Activated naive CD8-positive, alpha-beta T cell (primary cell): ENCODE data around the gene SMPD3.

Source experiments
- H3K27ac Mint-ChIP-seq: one replicate; pipeline ENCODE4 v1.8.0; 2021; ENCODE audit warnings: mixed read lengths
- H3K27me3 Mint-ChIP-seq: one replicate; pipeline ENCODE4 v1.8.0; 2021; ENCODE audit warnings: mixed read lengths
- H3K36me3 Mint-ChIP-seq: one replicate; pipeline ENCODE4 v1.8.0; 2021; ENCODE audit warnings: mixed read lengths
- H3K4me1 Mint-ChIP-seq: one replicate; pipeline ENCODE4 v1.8.0; 2021; ENCODE audit warnings: low read depth, mixed read lengths
- H3K4me3 Mint-ChIP-seq: one replicate; pipeline ENCODE4 v1.8.0; 2021; ENCODE audit warnings: mild to moderate bottlenecking, mixed read lengths
- H3K9me3 Mint-ChIP-seq: one replicate; pipeline ENCODE4 v1.8.0; 2021; ENCODE audit warnings: low read depth, mixed read lengths

The SMPD3 gene

GRCh38 chr16:68395815-68396214 is 52.5 kb downstream of the SMPD3 start:
- Mint-ChIP-seq H3K4me1 (peaks cover 10% of the 10 kb centered on the region), H3K4me3 (no peak overlapping the region), H3K27me3 (no peaks in the 10 kb centered on the region), H3K36me3 (no peaks in the 10 kb centered on the region), H3K27ac (no peak overlapping the region), H3K9me3 (no peaks in the 10 kb centered on the region)

DNA sequence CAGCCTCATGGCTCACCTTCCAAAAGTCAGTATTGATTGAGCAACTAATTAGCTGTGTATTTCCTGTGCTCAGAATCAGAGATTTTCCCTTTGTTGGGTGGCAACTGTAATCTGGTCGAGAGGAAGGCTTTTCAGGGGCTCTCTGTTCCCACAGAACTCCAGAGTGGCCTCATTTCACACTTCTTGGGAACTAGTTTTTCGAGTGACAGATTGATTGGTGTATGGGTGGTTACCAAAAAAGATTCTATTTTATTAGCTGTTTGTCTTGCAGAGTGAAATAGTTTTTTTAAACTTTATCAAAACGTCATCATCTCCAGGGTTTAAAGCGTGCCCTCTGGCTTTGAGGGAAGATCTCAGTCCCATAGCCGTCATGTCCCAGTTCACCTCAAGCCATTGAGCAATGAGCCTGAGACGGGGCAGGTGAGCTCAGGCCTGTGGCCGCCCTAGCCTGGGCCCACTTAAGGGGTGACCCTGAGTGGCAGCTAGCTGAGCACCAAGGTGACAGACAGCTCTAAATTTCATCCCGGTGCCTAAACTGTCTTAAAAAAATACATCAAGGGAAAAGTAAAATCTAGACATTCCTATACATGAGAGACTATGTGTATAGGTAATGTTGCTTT is 53.0 kb downstream of the SMPD3 start:
- Mint-ChIP-seq H3K4me1 (peaks cover 7% of the 10 kb centered on the region), H3K27me3 (no peaks in the 10 kb centered on the region), H3K27ac (no peak overlapping the region), H3K4me3 (no peak overlapping the region), H3K9me3 (no peaks in the 10 kb centered on the region), H3K36me3 (no peaks in the 10 kb centered on the region)

- peaks cover 7% of the 10 kb centered on the region for H3K4me1 Mint-ChIP-seq
- H3K27me3 Mint-ChIP-seq = no peaks in the 10 kb centered on the region
- H3K4me3 Mint-ChIP-seq = no peak overlapping the region
- H3K27ac Mint-ChIP-seq = no peak overlapping the region
- no peaks in the 10 kb centered on the region for H3K9me3 Mint-ChIP-seq
- H3K36me3 Mint-ChIP-seq = no peaks in the 10 kb centered on the region
Measured at GRCh38 chr16:68393333-68393732, 55.0 kb downstream of the SMPD3 start.

GRCh38 chr16:68389750-68390371 is 58.4 kb downstream of the SMPD3 start:
- H3K9me3 Mint-ChIP-seq = no peaks in the 10 kb centered on the region
- H3K27me3 Mint-ChIP-seq = no peaks in the 10 kb centered on the region
- no peaks in the 10 kb centered on the region for H3K36me3 Mint-ChIP-seq
- H3K4me1 Mint-ChIP-seq = no peaks in the 10 kb centered on the region
- no peak overlapping the region for H3K27ac Mint-ChIP-seq
- no peak overlapping the region for H3K4me3 Mint-ChIP-seq

- Mint-ChIP-seq H3K9me3 (no peaks in the 10 kb centered on the region), H3K27me3 (no peaks in the 10 kb centered on the region), H3K4me3 (no peak overlapping the region), H3K27ac (no peak overlapping the region), H3K4me1 (no peaks in the 10 kb centered on the region), H3K36me3 (no peaks in the 10 kb centered on the region)
Measured at GRCh38 chr16:68389006-68389405, 59.3 kb downstream of the SMPD3 start.

GRCh38 chr16:68388124-68388523 is 60.2 kb downstream of the SMPD3 start:
- no peak overlapping the region for H3K4me3 Mint-ChIP-seq
- no peak overlapping the region for H3K27ac Mint-ChIP-seq

GRCh38 chr16:68387301-68387700 is 61.0 kb downstream of the SMPD3 start:
- no peaks in the 10 kb centered on the region for H3K36me3 Mint-ChIP-seq
- no peak overlapping the region for H3K4me3 Mint-ChIP-seq
- H3K27me3 Mint-ChIP-seq = no peaks in the 10 kb centered on the region
- peaks cover 2% of the 10 kb centered on the region for H3K4me1 Mint-ChIP-seq
- no peaks in the 10 kb centered on the region for H3K9me3 Mint-ChIP-seq
- no peak overlapping the region for H3K27ac Mint-ChIP-seq

More at GRCh38 chr16:68388124-68388523, 60.2 kb downstream of the SMPD3 start:
- Mint-ChIP-seq H3K4me1 (peaks cover 2% of the 10 kb centered on the region), H3K27me3 (no peaks in the 10 kb centered on the region), H3K9me3 (no peaks in the 10 kb centered on the region), H3K36me3 (no peaks in the 10 kb centered on the region)

DNA sequence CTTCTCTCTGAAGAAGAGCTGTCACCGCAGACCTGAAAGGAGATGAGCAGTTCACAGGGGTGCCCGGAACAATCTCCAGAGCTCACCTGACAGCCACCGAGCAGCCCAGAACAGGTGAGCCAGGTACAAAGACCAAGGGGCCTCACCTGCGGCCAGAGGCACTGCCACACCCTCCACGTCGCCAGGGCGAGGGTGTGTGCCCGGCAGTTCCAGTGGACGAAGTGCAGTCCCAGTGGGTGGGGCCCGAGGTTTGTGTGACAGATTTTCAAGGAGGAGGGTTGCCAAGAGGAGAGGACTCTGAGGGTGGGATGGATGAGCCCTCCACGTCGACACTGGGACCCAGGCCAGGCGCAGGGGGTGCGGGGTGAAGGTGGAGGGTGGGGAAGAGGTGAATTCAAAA is 61.7 kb downstream of the SMPD3 start:
- no peak overlapping the region for H3K4me3 Mint-ChIP-seq
- H3K27ac Mint-ChIP-seq = no peak overlapping the region
- H3K27me3 Mint-ChIP-seq = no peaks in the 10 kb centered on the region
- no peaks in the 10 kb centered on the region for H3K9me3 Mint-ChIP-seq
- peaks cover 2% of the 10 kb centered on the region for H3K4me1 Mint-ChIP-seq
- H3K36me3 Mint-ChIP-seq = no peaks in the 10 kb centered on the region

- Mint-ChIP-seq H3K4me1 (peaks cover 5% of the 10 kb centered on the region), H3K27ac (no peak overlapping the region), H3K36me3 (no peaks in the 10 kb centered on the region), H3K9me3 (no peaks in the 10 kb centered on the region), H3K4me3 (no peak overlapping the region), H3K27me3 (no peaks in the 10 kb centered on the region)
Measured at GRCh38 chr16:68385371-68385770, 62.9 kb downstream of the SMPD3 start.

DNA sequence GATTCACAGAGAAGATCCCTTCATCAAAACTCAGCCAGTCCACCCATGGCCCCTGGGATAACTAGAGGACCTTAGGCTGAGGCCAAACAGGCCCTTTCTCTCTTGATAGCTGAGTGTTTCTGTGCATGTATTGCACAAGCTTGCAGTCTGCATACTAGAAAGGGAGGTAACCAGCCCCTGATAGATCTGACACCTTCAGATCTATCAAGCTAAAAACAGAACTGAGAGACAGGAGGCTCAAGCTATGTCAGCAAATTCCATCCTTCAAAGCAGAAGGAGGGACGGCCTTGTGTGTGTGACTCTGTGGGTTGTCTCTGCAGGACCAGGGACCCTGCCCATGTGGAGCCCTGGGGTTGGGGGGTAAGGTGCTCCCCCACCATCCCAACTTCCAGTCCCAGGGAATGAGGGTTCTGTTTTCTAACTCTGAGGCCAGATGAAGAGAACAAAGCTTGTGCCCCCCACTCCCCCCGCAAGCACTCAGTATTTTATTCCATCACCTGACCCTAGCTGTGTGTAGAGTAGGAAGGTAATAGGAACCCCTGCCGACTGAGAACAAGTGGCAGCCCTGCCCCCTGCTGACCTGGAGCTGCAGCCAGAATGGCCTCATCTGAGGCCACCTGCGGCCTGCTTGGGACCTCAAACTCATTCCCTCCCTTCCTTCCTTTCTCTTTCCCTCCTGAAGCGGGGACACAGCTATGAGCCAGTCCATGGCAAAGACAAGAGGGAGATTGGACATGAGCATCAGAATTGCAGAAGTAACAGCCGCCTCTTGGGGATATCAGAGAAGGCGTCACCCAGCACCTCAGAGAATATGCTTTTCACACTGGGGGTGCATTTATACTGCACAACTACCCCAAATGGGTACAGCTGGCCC is 63.8 kb downstream of the SMPD3 start:
- Mint-ChIP-seq H3K4me3 (no peak overlapping the region), H3K27me3 (no peaks in the 10 kb centered on the region), H3K36me3 (no peaks in the 10 kb centered on the region), H3K9me3 (no peaks in the 10 kb centered on the region), H3K4me1 (peaks cover 10% of the 10 kb centered on the region), H3K27ac (no peak overlapping the region)

- Mint-ChIP-seq H3K9me3 (no peaks in the 10 kb centered on the region), H3K27me3 (no peaks in the 10 kb centered on the region), H3K27ac (no peak overlapping the region), H3K4me1 (peaks cover 15% of the 10 kb centered on the region), H3K36me3 (no peaks in the 10 kb centered on the region), H3K4me3 (no peak overlapping the region)
Measured at GRCh38 chr16:68383858-68384257, 64.5 kb downstream of the SMPD3 start.

DNA sequence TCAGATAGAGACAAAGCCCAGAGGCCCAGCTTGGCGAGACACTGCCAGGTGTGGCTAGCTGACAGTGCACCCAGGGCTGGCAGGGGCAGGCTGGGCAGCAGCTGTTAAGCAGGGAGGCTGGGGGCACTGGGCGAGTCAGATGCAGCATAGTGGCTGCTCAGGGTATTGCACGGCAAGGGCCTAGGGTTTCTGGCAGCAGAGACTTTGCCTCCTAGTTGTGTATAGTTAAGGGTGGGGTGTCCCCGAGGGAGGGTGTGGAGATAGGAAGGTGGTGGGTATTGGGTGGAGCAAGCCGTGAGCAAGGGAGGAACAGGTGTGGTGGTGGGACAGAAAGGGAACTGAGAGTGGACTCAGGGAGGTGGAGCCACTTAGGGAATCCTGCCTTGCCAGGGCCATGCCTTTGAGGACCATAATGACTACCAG is 66.0 kb downstream of the SMPD3 start:
- Mint-ChIP-seq H3K27ac (no peak overlapping the region), H3K4me1 (peaks cover 15% of the 10 kb centered on the region), H3K4me3 (no peak overlapping the region), H3K9me3 (no peaks in the 10 kb centered on the region), H3K36me3 (no peaks in the 10 kb centered on the region), H3K27me3 (no peaks in the 10 kb centered on the region)

DNA sequence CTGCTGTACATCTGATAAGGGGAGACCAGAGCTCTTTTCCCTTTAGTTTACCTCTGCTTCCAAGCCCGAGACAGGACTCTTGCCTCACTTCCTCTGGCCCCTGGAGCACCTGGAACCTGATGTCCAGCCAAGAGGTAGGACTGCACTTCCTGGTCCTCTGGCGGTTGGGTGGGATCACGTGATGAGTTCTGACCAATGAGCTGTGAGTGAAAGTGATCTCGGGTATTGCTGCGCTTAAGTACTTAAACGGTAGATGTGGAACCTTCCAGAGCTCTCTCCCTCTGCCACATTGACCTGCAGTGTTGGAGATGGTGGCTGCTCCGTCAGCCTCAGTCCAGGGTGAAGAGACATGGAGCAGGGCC is 67.0 kb downstream of the SMPD3 start:
- Mint-ChIP-seq H3K9me3 (no peaks in the 10 kb centered on the region), H3K27ac (no peak overlapping the region), H3K27me3 (no peaks in the 10 kb centered on the region), H3K36me3 (no peaks in the 10 kb centered on the region), H3K4me1 (peaks cover 15% of the 10 kb centered on the region), H3K4me3 (no peak overlapping the region)

DNA sequence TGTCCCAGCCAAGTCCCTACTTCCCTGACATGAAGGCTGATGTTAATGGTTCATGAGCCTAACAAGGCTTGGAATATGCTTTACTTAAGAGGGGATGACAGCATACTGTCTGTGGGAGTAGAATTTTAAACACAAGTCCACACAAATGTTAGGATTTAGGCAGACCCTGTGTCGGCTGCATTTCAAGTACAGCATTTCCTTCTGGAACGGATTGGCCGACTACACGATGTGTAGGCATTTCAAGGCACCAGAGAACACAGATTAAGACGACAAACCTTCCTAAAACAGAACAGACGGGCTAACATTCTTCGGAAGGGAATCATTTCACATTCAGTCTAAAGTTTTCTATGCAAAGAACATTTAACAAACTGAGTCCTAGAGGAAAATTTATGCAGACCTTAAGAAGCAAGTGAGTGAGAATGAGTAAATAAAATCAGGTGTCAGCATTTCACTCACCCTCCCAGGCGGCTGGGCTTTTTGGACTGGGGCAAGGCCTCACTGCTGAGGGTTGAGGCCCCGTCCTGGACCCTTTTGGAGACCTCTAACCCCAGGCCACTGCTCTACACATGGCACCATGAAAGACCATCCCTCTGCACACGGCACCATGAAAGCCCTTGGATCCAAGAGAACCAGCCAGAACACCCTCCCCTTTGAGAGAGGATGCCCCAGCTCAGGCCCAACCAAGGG is 67.5 kb downstream of the SMPD3 start:
- H3K36me3 Mint-ChIP-seq = no peaks in the 10 kb centered on the region
- no peaks in the 10 kb centered on the region for H3K9me3 Mint-ChIP-seq
- H3K4me1 Mint-ChIP-seq = peaks cover 15% of the 10 kb centered on the region
- no peak overlapping the region for H3K4me3 Mint-ChIP-seq
- no peak overlapping the region for H3K27ac Mint-ChIP-seq
- no peaks in the 10 kb centered on the region for H3K27me3 Mint-ChIP-seq

DNA sequence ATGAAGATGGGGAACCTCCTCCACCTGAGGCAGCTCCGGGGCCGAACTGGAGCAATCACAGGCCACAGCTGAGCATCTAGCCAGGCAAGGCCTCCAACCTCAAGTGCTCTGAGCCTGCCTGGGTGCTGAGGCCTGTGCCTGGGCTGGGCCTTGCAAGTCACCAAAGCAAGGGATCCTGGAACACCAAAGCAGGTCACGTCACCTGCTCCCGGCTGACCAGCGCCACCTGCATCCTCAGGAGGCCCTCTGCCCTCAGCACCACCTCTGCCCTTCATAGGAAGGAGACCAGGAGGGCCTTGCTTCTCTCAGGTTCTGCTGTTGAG is 68.0 kb downstream of the SMPD3 start:
- Mint-ChIP-seq H3K4me1 (peaks cover 15% of the 10 kb centered on the region), H3K36me3 (no peaks in the 10 kb centered on the region), H3K27ac (no peak overlapping the region), H3K27me3 (no peaks in the 10 kb centered on the region), H3K9me3 (no peaks in the 10 kb centered on the region), H3K4me3 (no peak overlapping the region)
